DMS53 treated with DMSO at 0.1 percent for 48 hours (cell line): Measurements from ENCODE around the gene SLC34A2.
A peak's percentile ranks its signal among the peaks of the same experiment; 100 is the strongest.
"Not testable (repeated sequence)": the region's sequence is repeated elsewhere in the genome, so short reads cannot be mapped to it uniquely, and the experiment has no call there.

ENCODE experiments used
- DNase-seq: peaks from one replicate; lab custom pipeline; 2025; ENCODE audit not compliant: unreplicated experiment; lab: John Stamatoyannopoulos, UW

SLC34A2 gene, protein sequence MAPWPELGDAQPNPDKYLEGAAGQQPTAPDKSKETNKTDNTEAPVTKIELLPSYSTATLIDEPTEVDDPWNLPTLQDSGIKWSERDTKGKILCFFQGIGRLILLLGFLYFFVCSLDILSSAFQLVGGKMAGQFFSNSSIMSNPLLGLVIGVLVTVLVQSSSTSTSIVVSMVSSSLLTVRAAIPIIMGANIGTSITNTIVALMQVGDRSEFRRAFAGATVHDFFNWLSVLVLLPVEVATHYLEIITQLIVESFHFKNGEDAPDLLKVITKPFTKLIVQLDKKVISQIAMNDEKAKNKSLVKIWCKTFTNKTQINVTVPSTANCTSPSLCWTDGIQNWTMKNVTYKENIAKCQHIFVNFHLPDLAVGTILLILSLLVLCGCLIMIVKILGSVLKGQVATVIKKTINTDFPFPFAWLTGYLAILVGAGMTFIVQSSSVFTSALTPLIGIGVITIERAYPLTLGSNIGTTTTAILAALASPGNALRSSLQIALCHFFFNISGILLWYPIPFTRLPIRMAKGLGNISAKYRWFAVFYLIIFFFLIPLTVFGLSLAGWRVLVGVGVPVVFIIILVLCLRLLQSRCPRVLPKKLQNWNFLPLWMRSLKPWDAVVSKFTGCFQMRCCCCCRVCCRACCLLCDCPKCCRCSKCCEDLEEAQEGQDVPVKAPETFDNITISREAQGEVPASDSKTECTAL

DNA sequence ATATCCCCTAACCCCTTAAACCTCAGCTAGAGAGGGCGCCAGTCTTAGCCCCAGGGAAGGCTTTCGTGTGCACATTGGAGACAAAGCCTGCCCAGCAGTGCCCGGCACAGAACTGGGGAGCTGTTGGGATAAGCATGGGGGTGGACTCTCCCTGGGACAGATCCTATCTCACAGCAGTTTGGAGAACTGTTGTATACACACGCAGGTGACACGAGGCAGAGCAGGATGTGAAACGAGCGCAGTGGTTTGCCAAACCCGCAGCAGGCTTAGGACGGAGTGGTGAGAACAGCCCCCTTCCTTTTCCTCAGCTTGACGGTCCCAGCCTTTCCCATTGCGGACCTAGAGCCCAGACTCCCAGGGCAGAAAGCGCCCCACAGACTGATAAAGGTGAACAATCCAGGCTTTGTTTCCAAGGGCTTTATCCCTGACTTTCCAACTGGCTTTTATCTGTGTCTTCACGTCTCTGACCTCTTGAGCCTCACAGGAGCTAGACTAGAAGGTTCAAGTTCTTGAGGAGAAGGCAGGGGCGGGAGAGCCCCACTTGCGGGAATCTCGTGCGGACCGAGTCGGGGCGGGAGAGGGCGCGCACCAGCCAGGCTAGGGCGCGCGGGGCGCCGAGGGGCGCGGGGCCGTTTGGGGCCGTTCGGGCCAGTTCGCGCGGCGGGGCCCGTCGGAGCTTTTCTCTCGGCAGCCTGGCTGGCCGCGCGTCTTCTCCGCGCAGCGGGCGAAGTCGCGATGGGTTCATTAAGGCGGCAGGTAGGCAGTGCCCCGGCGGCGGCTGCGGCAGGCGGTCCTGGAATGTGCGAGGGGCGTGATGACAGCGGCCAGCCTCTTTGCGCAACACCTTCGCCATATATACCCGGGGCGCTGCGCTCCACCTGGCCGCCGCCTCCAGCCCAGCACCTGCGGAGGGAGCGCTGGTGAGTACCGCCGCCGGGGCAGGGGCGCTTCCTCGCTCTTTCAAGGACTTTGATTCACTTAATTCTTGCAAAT, at the start of gene SLC34A2:
SLC34A2 (plus strand) TSS at position 881 of the 993 bp plus-strand sequence. CDS start 6,650 bp downstream, outside the sequence.
- DNase-seq, result peak; percentile 9

DNA sequence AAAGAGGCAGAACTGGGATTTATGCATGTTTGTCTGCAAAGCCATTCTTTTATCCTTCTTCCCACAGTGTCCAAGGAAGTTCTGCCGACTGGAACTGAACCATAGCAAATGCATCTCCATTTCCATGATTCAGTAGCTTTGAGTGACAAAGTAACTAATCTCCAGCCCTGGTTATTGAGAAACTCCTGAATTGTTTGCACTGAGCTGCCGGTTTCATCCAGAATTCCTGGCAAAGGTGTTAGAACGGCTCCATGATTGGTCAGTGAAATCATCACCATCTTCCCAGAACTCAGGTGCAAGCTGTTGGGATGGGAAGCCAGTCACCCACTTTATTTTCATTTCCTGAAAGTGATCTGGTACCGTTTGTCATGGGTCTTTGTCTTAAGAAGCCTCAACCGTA, 47.0 kb upstream of the SLC34A2 start:
- DNase-seq, result peak; percentile 41

DNA sequence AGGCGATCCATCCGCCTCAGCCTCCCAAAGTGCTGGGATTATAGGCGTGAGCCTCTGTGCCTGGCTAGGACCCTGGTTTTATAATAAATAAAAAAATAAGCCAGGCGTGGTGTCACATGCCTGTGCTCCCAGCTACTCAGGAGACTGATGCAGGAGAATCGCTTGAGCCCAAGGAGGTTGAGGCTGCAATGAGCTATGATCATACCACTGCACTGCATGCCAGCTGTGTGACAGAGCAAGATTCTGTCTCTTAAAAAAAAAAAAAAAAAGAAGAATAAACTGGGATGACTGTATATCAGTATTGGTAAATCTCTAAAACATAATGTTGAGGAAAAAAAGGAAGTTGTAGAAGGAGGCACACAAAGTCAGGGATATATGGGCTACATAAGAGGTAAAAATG, 45.7 kb upstream of the SLC34A2 start:
- no peak for DNase-seq

DNA sequence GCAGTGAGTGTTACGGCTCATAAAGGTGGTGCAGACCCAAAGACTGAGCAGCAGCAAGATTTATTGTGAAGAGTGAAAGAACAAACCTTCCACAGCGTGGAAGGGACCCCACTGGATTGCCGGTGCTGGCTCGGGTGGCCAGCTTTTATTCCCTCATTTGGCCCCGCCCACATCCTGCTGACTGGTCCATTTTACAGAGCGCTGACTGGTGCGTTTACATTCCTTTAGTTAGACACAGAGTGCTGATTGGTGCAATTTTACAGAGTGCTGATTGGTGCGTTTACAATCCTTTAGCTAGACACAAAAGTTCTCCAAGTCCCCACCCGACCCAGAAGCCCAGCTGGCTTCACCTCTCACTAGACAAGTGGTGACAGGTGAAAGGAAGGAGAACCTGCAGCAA, 42.0 kb upstream of the SLC34A2 start:
- DNase-seq, result not testable (repeated sequence)

DNA sequence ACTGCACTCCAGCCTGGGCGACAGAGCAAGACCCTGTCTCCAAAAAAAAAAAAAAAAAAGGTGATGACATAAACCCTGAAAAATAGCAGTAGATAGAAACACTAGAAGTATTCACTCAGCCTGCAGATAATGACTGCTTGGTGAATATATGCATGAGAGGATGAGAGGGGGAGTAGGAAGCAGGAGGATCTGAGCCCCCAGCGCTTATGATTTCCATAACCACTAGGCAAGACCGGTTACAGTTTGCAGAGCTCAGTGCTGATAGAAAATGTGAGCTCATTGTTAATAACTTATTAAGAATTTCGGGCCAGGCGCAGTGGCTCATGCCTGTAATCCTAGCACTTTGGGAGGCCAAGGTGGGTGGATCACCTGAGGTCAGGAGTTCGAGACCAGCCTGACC, 40.8 kb upstream of the SLC34A2 start:
- no peak for DNase-seq

DNA sequence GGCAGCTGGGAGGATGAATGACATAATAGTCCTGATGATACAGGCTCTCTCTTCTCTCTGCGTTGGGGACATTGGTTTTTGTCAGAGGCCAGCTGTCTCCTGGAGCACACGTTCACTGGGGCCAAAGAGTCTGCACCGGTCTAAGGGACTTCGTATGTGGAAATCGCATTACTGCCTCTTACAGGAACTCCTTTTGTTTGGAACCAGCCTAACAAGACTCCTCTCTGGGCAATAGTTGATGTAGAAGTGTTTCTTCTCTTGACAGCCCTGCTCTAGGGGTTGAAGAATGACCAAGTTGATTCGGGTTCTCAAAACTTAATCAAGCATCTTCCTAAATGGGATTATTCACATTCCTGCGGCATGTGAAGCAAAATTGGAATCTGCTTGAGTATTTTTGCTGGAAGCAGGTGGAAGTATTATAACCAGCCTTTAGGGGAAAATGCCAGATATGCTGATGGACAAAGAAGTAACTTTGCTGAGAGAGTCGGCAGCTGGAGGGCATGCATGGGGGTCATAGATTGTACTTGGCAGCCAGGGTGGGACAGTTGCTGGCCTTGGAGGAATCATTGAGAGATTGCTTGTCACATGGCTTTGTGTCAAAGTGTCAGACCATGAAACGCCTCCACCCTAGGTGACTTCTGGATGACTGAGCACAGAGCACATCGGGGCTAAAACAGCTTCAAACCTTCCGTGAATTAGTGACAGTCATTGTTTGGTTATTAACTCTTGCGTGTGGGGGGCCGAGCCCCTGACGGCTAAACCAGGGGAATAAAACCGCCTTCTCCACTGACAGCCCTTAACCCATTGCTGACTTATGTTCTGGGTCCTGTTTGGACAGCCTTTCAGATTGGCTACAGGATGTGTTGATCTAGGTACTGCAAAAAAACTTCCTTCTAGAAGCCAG, 34.4 kb upstream of the SLC34A2 start:
- DNase-seq, result no peak

DNA sequence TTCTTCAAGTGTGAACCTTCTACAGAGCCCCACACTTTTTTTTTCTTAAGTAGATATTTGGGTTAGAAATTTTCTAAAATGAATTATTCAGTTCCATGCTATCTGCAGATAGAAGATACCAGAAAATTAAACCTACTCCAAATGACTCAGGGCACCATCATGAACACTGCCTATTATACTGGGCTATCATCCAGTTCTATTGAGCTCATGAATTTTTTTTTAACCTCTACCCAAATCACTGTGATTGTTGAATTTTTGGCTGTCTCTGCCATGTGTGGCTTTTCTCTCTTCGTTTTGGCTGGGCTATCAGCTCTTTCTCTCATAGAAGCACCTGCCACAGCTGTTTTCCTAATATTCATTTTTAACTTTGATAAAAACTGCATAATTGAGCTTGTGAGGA, 31.0 kb upstream of the SLC34A2 start:
- no peak for DNase-seq

DNA sequence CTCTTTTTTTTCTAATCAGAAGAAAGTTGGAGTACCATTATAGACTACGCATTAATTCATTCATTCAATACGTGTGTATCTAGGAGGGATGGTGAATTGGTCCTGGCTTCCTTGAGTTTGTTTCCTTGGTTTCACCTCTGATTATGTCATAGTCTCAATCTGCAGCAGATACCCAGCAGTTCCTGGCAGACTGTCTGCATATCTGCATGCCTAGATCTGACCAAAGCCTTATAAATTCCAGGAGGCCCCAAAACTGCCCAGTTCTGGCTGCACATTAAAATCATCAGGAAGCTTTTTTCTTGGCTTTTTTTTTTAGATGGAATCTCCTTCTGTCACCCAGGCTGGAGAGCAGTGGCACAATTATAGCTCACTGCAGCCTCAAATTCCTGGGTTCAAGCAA, 27.2 kb upstream of the SLC34A2 start:
- no peak for DNase-seq

DNA sequence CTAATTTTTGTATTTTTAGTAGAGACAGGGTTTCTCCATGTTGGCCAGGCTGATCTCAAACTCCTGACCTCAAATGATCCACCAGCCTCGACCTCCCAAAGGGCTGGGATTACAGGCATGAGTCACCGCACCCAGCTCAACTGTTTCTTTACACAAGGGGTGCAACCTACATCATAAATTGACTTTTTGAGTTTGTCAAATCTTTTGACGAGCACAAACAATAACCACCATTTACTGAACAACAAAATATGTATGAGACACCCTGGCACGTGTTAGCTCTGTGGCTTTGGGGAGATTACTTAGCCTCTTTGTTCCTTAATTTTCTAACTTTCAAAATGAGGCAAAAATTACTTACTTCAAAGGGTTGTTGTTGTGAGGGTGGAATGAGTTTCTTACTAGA, 23.5 kb upstream of the SLC34A2 start:
- DNase-seq, result no peak

DNA sequence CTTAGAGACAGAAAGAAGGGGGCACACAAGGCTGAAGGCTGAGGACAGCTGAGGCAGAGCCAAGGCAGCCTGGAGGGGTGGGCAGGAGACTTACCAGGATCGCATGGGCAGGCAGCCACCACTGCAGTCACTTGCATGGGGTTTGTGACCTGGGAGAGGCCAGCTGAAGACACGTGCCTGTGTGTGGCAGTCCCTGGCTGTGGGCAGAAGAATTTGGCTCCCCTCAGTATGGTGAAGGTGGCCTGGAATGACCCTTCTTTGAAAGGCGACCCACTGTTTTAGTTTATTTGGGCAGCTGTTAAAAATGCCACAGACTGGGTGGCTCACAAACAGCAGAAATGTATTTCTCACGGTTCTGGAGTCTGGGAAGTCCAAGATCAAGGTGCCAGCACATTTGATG, 22.1 kb upstream of the SLC34A2 start:
- no peak for DNase-seq

DNA sequence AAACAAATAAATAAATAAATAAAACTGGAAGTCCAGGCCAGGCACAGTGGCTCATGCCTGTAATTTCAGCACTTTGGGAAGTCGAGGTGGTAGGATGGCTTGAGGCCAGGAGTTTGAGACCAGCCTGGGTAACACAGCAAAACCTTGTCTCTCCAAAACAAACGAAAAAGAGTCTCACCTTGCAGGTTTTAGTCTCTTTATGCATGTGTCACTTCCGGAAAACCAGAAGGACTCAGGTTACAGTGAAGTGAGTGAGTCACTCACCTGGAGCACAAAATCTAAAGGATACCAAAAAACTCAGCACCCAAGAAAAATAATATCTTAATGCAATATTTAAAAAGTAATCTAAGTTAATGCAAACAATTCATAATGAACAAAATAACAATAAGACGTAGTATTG, 20.1 kb upstream of the SLC34A2 start:
- DNase-seq, result peak; percentile 81

DNA sequence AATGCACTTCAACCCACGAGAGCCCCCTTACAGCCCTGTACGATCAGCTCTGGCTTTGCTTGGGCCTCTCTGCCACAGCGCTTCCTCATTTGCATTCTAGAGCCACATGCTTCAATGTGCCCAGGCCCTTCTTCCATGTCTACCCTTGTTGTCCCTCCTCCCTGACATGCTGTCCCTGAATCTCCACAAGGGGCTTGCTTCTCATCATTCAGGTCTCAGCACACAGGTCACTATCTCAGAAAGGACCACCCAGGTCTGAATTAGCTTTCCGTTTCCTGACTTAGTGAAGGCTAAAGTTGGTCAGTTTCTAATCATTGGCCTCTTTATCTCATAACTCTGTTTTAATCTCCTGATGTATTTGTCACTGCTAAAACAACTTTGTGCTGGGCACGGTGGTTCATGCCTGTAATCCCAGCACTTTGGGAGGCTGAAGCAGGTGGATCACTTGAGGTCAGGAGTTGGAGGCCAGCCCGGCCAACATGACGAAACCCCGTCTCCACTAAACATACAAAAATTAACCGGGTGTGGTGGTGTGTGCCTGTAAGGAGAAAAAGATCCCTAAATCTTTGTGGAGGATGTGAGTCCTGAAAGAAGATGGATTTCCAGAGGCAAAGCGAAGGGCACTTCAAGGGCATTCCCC, 17.9 kb upstream of the SLC34A2 start:
- DNase-seq, result no peak

DNA sequence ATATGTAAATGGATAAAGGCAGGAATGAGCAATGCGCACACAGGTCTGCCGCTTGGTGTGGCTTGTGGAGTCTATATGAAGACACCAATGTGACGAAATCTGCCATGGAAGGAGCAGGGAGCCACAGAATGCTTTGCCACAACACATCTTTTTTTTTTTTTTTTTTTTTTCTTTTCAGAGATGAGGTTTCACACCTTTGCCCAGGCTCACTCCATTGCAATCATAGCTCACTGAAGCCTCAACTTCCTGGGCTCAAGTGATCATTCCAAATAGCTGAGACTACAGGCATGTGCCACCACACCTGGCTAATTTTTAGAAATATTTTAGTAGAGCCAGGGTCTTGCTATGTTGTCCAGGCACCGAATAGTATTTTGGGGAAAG, 17.4 kb upstream of the SLC34A2 start:
- DNase-seq, result no peak

DNA sequence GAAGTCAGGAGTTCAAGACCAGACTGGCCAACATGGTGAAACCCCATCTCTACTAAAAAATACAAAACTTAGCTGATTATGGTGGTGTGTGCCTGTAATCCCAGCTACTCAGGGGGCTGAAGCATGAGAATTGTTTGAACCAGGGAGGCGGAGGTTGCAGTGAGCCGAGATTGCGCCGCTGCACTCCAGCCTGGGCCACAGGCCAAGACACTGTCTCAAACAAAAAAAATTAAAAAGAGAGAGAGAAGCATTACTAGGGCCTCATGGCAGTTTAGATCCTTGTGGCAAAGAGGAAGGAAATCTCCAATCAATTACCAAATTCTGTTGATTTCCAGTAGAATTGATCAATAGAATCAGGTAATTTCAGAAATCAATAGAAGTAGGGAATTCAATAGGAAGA, 16.8 kb upstream of the SLC34A2 start:
- no peak for DNase-seq

DNA sequence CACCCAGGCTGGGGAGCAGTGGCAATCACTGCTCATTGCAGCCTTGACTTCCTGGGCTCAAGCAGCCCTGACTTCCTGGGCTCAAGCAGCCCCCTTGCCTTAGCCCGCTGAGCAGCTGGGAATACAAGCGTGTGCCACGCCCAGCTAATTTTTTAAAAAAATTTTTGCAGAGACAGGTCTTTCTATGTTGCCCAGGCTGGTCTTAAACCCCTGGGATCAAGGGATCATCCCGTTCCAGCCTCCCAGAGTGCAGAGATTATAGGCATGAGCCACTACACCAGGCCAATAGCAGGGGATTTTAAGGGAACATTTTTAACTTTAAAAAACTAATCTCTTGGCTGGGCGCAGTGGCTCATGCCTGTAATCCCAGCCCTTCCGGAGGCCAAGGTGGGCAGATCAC, 5.3 kb upstream of the SLC34A2 start:
- DNase-seq, result no peak

DNA sequence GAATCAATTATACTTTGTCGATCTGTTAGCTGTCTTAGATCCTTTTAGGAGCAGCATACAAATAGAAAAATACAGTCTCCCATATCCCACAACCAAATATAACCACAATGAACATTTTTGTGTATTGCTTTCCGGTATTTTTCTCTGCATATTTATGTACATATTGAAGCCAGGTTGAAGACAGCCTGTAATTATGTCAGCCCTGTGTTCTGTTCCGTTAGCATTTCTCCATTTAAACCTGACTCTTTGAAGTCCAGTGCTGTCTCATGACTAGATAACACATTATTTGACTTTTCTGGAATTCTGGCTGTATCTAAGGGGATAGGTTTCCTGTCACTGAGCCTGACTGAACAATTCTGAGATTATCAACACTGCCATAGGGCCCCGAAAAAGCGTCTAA, 4.0 kb upstream of the SLC34A2 start:
- no peak for DNase-seq

DNA sequence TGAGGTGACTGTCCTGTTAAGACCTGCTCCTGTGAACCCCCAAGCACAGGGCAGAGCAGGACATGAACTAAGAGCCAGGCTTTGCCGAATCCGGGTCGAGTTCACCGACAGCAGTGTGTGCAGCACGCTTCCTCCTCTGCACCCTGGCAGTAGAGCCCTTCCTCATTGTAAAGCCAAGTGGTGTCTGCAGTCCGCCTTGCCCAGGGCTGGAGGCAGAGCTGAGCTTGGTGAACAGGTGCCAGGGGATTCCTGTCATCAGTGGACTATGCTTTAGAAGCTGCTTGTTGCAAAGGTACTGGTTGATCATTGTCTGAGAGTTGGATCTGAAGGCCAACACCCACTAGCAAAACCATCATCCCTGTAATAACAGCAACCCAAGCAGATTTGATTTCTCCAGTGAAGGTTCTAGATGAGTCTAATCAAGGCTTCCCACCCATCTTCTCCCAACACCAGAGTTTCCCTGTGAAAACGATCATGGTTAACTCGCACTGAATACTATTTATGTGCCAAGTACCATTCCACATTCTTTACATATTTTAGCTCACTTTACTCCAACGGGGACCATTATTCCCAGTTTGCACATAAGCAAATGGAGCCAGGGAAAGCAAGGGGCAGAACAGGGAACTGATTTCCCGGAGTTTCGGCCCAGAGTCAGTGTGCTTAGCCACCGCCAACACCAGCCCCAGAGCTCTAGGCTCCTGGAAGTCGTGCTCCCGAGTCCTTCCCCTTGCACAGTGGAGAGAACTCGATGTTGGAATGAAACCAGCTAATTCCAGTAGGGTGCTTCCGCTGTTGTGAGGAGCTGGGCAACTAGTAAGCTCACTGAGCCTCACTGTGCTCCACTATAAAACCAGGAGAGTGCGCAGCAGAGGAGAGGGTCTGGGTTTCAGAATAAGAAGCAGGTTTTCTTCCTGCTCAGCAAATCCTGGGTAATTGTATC, 1.4 kb upstream of the SLC34A2 start:
- DNase-seq, result no peak

DNA sequence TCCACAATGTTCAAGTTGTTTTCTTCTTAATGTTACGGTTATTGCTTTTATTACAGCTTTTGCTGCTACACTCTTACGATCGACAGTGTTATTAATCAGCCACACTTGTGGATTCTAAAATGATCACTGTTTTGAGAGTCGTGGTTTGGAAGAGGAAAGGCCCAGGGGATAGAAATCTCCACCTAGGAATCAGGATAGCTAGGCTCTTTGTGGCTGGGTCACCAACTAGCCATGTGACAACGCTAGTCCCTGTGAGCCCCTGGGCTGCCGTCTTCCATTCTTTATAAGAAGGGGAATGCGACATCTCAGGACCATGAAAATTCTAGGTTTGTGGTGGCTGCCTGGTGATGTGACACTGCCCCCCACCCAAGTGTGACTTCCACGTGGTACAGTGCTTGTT, 380 bp downstream of the SLC34A2 start:
- no peak for DNase-seq

DNA sequence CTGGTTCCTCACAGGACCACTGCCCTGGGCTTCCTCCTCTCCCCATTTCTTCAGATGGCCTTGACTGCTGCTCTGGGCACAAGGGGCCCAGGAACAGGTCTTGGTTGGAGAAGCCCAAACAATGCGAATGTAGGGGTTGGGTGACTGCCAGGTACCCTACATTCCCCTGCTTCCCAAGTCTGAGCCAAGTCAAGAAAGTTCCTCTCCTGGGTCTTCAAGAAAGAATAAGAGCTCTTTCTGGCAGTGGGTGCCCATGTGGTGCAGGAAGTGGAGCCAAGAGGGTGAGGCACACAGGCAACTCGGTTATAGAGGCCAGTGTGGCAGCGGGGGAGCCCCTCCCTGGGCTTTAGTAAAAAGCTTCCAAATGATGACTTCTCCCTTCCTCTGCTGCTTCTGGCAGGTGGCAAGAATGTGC, 2.7 kb downstream of the SLC34A2 start:
- no peak for DNase-seq
